Stimulated activated CD8-positive, alpha-beta memory T cell treated with anti-CD3 and anti-CD28 coated beads, Interleukin-15, amount 100 ng/mL, for 4 hours (primary cell): ENCODE data around the gene ISL2.
"Not testable (repeated sequence)": the region's sequence is repeated elsewhere in the genome, so short reads cannot be mapped to it uniquely, and the experiment has no call there.

Source experiments
- DNase-seq, 2 donors: peaks; one replicate each; pipeline ENCODE4 v3.0.0-alpha.2; 2020; ENCODE audit warnings: low read depth in 2 of 2

Gene ISL2

DNA sequence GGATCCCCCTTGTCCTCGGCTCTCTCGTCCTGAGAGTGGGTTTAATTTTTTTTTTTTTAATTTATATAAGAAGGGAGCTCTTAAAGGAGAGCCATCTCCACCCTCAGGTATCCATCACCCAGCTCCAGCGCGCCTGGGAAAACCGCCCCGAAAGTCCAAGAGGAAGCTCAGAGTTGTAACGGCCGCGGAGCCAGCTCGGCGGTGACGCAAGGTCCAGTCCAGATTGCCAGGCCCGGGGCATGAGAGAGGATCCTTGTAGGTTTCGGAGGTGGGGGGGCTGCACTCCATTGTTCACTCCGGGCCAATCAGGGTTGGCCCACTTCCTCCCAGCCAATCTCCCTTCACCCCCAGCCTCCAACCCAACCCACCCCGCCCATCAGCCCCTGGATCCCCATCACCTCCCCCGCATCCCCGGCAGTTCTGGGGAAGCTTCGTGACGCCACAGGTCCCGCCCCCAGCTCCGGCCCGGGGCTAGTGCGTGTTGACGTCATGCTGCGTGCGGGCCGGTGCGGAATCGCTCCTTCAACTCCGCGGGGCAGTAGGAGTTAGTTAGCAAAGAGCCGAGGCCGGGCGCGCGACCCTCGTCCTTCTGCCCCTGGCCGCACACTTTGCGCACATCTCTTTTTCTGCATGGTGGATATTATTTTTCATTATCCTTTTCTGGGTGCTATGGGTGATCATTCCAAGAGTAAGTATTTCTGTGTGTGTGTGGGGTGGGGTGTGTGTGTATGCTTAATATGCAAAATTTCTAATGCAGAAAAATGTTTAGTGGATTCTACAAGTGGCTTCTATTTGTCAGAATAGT is at the start of gene ISL2:
ISL2 (plus strand) TSS at position 520 of the 805 bp plus-strand sequence; CDS start at position 631, 111 bp downstream.
- peak in 1 of 2 donors; percentile 38 for DNase-seq

DNA sequence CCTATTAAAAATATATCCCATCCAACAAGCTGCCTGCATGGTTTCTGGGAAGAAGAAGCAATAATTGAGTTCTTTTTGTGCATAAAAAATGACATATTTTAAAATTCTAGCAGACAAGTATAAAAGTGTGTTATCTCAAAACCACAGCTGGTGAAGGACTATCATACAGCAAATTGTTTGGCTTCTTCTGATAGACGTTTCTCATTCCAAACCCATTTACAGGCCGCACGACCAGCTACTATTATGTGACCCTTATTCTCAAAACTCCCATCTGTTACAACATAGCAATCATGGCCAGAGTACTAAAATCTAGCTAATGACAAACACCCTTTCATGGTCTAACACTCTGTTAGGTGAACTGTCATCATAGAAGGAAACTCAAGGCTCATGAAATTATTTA is 47.0 kb upstream of the ISL2 start:
- DNase-seq, result no peak

DNA sequence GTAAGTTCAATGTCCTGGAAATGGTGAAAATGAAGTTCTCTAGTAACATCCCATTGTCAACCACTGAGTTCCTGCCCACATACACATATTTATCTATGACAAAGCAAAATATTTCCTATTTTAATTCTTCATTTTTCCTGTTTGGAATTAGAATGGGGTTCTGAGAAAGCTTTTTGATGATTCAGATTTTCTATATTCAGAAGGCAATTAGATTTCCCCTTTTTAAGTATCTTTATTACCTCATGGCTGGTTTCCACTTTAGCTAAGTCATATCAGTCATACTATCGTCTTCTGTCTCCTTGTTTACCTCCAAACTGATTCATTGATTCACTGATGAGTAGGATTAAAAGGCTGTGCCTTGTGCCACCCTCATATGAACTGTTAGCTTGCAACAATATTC is 43.2 kb upstream of the ISL2 start:
- DNase-seq, result no peak

DNA sequence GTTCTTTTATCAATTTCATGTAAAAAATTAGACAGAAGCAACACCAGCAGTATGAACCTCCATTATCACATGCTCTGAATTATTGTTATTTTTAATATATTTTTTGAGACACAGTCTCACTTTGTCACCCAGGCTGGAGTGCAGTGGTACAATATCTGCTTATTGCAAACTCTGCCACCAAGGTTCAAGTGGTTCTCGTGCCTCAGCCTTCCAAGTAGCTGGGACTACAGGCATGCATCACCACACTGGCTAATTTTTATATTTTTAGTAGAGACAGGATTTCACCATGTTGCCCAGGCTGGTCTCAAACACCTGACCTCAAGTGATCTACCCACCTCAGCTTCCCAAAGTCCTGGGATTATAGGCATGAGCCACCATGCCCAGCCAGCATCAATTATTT is 42.1 kb upstream of the ISL2 start:
- not testable (repeated sequence) for DNase-seq

DNA sequence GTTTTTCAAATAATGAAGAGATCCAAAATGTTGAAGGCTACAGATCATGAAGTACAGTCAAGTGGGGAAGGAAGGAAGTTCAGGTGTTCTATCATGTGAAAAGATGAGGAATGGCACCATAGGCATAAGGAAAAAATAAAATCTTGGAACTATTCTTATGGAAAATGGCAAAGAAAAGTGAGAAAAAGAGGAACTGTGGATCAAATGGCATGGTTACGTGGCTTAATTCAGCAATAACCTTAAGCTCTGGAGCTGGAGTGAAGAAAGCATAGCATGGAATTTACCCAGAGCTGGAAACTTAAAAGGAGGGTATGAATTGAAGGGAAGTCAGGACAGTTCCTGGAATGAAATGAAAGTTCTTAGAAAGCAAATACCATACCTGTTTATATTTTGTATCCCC is 39.7 kb upstream of the ISL2 start:
- no peak for DNase-seq

DNA sequence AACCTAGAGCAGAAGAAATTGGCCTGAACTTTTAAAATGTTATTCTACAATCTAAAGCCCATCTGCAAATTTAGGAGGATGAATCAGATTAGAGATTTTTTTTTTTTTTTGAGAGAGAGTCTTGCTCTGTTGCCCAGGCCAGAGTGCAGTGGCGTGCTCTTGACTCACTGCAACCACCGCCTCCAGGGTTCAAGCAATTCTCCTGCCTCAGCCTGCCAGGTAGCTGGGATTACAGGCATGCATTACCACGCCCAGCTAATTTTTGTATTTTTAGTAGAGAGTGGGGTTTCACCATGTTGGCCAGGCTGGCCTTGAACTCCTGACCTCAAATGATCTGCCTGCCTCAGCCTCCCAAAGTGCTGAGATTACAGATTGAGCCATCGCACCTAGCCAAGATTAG is 38.6 kb upstream of the ISL2 start:
- not testable (repeated sequence) for DNase-seq

DNA sequence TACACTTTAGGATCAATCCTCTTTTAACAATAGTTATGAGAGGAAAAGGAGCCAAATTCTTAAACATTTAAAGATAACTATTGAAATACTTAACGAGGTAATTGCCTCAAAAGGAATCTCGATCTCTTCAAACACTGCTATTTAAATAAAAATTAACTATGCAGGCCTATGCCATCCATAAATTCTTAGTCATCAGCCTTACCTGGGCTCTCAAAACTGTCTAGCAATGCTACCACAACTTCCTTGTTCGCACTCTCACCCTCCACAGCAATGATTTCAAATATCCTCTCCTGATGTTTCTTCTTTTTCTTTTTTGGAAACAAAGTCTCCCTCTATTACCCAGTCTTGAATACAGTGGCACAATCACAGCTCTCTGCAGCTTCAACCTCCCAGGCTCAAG is 37.6 kb upstream of the ISL2 start:
- no peak for DNase-seq

DNA sequence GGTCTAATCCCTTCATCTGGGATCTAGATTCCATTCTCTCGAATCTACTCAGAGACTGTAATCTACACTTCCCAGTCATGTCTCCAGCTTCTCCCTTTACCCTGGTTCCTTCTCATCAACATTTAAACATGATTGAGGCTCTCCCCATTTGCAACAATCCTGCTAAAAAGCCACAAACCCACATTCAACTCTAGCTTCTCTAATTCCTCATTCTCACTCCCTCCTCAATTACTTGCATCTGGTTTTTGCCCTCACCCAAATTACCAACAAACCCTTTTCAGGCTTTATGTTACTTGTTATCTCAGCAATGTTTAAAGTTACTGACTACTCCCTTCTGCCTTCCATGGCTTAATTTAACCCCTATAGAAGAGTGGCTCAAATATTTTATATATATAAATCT is 36.8 kb upstream of the ISL2 start:
- DNase-seq, result no peak

DNA sequence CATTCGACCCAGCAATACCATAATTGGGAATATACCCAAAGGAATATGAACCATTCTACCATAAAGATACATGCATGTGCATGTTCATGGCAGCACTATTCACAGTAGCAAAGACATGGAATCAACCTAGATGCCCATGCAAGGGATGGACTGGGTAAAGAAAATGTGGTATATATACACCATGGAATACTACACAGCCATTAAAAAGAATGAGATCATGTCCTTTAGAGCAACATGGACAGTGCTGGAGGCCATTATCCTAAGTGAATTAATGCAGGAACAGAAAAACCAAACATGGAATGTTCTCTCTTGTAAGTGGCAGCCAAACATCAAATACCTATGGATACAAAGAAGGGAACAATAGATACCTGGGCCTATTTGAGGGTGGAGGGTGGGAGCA is 32.7 kb upstream of the ISL2 start:
- no peak for DNase-seq

DNA sequence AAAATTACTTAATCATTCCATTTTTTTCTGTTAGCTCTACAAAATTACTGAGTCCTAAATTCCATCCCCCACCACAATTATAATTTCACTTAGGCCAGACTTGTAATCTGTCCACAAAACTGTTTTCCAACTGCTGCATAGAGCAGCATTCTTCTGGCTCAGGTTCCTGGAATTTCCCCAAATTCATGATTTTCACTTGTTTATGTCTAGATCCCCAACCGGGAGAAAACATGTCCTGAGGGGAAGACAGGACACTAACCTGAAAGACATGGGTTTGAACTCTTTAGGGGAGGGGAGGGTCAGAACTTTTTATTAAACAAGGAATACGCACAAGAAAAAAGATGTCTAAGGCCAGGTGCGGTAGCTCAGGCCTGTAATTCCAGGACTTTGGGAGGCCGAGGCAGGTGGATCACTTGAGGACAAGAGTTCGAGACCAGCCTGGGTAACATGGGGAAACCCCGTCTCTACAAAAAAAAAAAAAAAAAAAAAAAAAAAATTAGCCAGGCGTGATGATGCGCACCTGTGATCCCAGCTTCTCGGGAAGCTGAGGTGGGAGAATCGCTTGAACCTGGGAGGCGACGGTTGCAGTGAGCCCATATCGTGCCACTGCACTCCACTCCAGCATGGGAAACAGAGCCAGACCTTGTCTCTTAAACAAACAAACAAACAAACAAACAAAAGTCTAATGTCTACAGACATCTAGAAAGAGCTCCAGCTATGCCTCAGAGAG is 26.8 kb upstream of the ISL2 start:
- no peak for DNase-seq

DNA sequence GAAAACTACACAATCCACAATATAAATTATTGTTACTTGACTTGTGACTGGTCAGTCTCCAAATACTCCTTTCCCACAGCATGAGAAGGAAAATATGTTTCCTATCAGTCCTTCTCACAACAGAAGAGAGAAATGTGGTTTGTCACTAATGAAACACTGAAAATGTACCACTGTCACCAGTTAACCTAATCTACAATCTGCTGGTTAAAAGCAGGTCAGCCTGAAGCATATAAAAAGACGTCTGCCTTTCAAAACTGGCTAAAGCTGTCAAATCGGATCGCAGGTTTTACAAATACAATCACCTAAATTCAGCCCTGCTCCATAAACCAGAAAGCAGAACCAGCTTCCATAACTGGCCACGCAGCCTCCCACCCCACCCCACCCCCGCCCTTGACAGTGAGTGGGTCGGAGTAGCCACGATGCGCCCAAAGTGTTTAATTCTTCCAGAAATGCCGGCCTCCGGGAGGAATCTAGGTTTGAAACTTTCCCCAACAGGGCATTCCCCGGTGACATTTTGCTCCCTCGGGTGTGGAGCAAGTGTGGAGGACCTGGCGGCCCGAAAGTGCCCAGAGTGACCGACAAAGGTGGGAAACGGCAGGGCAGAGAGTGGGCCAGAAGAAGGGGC is 26.0 kb upstream of the ISL2 start:
- DNase-seq, result no peak

DNA sequence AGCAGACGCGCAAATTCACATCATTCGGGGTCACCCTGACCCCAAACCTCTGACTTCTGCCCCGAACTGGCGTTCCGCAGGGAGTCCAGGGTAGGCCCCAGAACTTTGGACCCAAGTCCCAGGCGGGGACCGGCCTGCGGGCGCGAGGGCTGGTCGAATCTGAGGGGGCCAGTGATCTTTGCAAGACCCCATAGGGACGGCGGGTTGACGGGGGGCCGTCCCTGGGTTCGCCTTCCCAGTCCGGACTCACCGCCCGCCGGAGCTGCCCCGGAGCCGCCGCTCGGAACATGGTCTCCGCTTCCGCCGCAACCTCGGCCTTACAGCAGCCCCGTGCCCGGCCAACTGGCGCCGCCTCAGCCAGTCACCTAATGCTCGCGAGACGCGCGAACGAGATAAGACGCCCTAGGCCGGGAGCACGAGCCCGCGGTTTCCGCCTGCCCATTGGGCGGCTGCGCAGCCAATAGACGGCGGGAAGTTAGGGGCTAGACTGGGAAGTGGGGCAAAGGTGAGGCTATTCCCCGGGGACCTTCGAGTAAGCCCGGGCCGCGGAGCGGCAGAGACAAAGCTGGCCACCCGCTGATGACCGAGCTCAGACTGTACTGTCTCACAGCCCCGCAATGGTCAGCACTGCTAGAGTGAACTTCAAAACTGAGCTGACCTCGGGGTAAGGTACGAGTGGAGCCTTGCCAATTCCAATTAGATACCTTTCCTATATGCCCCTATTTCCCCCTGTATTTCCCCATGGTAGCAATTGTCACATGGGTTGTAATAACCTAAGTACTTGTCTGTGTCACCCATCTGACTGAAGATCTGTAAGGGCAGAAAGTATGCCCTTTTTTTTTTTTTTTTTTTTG is 25.2 kb upstream of the ISL2 start, which contains the start of gene ETFA:
ETFA (minus strand) TSS at position 370 of the 854 bp plus-strand sequence; CDS start at position 289, 81 bp downstream.
- peak; percentile 77 to 83 for DNase-seq

DNA sequence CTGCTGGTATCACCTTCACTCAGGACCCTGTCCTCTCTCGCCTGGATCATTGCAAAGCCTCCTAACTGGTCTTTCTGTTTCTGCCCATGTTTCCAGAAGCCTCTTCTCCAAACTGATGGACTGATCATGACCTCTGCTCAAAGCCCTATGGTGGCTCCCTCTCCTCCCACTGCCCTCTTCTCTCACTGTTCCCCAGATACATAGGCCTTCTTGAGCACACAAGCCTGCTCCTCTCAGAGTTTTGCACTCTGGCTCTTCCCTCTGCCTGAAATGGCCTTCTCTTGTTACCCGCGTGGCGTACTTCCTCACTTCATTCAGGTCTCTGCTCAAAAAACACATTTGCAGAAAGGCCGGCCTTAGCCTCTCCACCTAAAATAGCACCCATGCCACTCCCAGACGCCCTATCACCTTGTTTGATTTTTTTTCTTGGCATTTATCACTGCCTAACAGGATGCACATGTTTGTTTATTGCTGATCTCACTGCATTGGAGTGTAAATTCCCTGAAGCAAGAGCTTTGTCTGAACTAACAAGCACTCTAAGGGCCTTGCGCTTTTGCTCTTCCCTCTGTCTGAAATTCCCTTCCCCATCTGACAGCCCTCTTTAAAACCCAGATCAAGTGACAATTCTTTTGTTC is 23.9 kb upstream of the ISL2 start:
- no peak for DNase-seq

DNA sequence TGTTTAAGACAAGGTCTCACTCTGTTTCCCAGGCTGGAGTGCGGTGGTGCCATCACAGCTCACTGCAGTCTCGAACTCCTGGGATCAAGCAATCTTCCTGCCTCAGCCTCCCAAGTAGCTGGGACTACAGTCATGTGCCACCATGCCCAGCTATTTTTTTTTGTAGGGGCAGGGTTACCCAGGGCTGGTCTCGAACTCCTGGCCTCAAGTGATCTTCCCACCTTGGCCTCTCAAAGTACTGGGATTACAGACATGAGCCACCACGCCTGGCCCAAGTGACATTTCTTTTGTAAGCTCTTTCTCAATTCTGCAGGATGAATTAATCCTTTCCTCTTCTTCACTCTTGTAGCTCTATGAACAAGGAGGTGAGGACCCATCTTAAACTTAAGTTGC is 23.4 kb upstream of the ISL2 start:
- not testable (repeated sequence) for DNase-seq

DNA sequence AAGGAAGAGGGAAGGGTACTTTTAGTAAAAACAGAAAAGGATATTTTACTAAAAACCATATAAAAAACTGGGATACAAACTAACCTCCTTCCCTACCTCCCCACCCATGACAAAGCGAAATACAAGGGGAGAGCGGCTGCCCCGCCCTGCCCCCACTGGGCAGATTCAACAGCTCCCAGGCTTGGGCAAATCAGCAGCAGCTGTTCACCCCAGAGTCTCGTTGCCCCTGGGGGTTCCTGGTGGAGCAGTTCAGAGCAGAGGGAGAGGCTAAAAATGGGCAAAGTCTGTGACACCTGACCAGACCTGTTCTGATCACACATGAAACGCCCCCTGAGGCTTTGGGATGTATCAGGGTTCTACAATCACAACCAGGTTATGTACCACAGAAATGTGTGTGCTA is 22.8 kb upstream of the ISL2 start:
- no peak for DNase-seq

DNA sequence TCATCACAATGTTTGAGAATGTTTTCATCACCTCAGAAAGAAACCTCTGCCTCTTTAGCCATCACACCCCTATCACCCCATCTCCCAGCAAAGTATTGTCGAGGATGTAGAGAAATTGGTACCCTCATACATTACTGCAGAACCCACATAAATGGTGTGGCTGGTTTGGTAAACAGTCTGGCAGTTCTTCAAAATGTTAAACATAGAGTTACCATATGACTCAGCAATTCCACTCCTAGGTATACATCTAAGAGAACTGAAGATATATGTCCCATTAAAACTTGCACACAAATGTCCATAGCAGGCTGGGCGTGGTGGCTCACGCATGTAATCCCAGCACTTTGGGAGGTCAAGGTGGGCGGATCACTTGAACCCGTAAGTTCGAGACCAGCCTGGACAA is 16.6 kb upstream of the ISL2 start:
- no peak for DNase-seq

DNA sequence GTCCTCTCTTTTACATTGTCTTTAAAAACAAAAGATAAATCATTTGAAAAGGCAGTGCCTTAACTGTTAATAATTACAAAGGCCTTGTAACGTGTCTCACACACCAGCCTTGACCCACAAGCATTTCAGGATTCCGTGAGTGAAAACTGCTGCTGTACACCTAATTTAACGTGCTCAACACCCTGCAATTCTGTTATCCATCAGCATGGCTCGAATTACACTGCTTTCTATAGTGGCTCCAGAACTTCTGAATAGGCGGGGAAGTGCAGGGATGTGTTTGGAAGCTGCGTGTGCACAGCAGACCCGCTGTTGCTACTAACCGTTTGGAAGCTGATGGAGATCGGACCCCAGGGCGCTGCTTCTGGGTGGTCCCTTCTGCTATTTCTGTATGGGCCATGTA is 15.4 kb upstream of the ISL2 start:
- no peak for DNase-seq

DNA sequence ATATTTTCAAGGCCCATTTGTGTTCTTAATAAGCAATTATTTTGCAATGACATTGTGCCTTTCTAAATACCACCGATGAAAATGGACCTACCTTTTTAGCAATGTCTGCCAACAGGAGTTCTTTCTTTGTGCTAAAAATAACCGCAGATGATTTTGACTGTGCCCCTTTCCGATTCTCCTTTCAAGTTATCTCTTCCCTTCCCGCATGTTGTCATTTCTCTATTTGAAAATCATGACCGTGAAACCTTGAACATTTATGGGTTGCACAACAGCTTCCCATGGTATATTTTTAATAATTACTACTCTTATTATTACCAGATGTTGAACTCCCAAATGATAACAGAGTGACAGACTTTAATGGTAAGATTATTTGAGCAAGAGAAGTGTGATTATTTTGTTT is 15.0 kb upstream of the ISL2 start:
- DNase-seq, result no peak

DNA sequence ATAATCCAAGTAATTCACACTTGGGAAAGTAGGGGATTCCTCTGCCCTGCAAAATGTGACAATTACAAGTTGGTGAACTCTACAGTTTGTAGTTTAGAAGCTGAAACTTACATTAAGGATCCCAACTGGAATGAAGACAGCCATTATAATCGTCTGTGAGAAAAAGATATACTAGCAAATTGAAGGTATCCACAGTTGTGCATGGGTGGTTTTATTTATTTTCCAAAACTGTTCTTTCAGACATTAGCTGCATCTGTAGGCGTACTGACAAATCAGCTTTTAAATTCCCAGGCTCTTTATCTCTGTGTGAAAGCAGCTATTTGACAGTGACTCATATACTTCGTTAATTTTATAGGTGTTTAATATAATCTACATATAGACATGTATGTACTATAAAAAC is 12.5 kb upstream of the ISL2 start:
- DNase-seq, result no peak

DNA sequence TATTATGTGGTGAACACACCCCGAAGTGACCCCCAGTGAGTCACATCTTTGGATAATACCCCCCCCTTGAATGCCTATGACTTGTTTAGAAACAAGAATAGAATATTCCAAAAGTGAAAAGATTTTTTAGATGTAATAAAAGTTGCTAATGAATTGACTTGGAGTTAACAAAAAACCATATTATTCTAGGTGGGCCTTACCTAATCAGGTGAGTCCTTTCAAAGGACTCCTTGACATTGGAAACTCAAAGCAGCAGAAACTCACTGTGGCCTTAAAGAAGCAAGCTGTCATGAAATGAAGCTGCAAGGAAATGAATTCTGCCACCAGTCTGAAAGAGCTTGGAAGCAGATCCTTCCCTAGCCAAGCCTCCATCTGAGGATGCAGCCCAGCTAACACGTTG is 10.9 kb upstream of the ISL2 start:
- no peak for DNase-seq
